ENCODE data around the gene OR2T27.

DNA sequence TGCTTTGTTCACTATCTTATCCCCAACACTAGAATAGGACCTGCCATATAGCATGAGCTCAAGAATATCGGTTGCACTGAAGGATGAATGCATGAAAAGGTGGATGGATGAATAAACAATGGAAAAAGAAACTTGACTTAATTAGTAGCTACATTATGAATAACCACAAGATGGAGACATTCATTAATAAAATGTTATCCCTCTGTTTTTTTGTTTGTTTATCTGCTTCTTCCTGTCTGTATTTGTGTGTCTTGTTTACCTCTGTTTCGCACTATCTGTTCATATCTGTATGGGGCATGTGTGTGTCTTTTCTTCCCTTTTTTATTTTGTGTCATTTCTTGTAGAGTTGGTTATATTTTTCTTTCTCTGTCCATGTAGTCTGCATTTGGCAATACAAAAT is 48.3 kb upstream of the OR2T27 start:
- TF ChIP-seq, protein P1, sequence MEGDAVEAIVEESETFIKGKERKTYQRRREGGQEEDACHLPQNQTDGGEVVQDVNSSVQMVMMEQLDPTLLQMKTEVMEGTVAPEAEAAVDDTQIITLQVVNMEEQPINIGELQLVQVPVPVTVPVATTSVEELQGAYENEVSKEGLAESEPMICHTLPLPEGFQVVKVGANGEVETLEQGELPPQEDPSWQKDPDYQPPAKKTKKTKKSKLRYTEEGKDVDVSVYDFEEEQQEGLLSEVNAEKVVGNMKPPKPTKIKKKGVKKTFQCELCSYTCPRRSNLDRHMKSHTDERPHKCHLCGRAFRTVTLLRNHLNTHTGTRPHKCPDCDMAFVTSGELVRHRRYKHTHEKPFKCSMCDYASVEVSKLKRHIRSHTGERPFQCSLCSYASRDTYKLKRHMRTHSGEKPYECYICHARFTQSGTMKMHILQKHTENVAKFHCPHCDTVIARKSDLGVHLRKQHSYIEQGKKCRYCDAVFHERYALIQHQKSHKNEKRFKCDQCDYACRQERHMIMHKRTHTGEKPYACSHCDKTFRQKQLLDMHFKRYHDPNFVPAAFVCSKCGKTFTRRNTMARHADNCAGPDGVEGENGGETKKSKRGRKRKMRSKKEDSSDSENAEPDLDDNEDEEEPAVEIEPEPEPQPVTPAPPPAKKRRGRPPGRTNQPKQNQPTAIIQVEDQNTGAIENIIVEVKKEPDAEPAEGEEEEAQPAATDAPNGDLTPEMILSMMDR (IDR thresholded peaks at IDR 0.05): no peak
- TF ChIP-seq POLR2A (IDR thresholded peaks at IDR 0.05): no peak
